Stomach (tissue), 9 donors: ENCODE measurements around the gene ARL5C. TPM values are rescaled to one million over a fixed set of nuclear protein-coding genes. Genes with fewer than 3 reads are reported as not detected.
A peak's percentile ranks its signal among the peaks of the same experiment; 100 is the strongest.

Experiments used
- DNase-seq, 2 donors: peaks; one replicate each; pipeline versions ENCODE4 v3.0.0 to v3.0.0-alpha.2; 2013 to 2019
- H3K27ac ChIP-seq, 5 donors: fragments of 200-600 bp in 4 of 5; sonication (generic) in 4 of 5; one replicate each; pipeline ENCODE4 v1.5.1; 2013 to 2019; ENCODE audit warnings: mild to moderate bottlenecking in 1 of 5, moderate library complexity in 1 of 5
- H3K27me3 ChIP-seq, 3 donors: fragments of 200-600 bp; sonication (generic); one replicate each; pipeline ENCODE4 v1.5.1; 2017 to 2019; ENCODE audit warnings: mixed run types in 1 of 3
- H3K36me3 ChIP-seq, 4 donors: fragments of 200-600 bp; sonication (generic); 1 replicate in 3 of 4; 2 replicates in 1 of 4; pipeline ENCODE4 v1.5.1; 2016 to 2019
- H3K4me1 ChIP-seq, 4 donors: fragments of 200-600 bp; sonication (generic); one replicate each; pipeline ENCODE4 v1.5.1; 2016 to 2019
- H3K4me3 ChIP-seq, 4 donors: fragments of 200-600 bp; sonication (generic) in 3 of 4; one replicate each; pipeline ENCODE4 v1.5.1; 2016 to 2019; ENCODE audit warnings: mild to moderate bottlenecking in 1 of 4
- H3K9me3 ChIP-seq, 4 donors: fragments of 200-600 bp; sonication (generic); one replicate each; pipeline ENCODE4 v1.5.1; 2016 to 2019
- EP300 ChIP-seq: sonication (generic); formaldehyde crosslinking; IDR thresholded peaks from one replicate; pipeline ENCODE4 v1.6.1; 2017; ENCODE audit warnings: antibody characterized with exemption
- POLR2A ChIP-seq, 4 donors: fragments of 450-650 bp; IDR thresholded peaks; one replicate each; pipeline ENCODE4 v1.6.1; 2016; ENCODE audit warnings: antibody characterized with exemption in 4 of 4, control low read depth in 2 of 4, mild to moderate bottlenecking in 1 of 4, moderate library complexity in 1 of 4
- POLR2AphosphoS5 ChIP-seq, 3 donors: sonication (generic); formaldehyde crosslinking; IDR thresholded peaks; one replicate each; pipeline ENCODE4 v1.6.1; 2016; ENCODE audit warnings: antibody characterized with exemption in 3 of 3
- WGBS, 5 donors: extraction: QIAGEN DNeasy Blood & Tissue Kit in 3 of 5; methylation state at CpG; one replicate each; pipeline versions ENCODE4 v1.1.5 to v1.1.7; 2013 to 2018; 5-methylcytosine and 5-hydroxymethylcytosine counted together
- intact Hi-C: fragments of 100-400 bp; cut with DNase I; formaldehyde crosslinking; loops from one replicate; pipeline ENCODE4 v1.15.1; 2023; ENCODE audit warnings: low total_unique reads
- polyA plus RNA-seq, 3 donors: library from polyadenylated mRNA; stranded (reverse); fragments of 200-250 nt; gene quantifications; one replicate each; pipeline ENCODE4 v1.2.3, GENCODE V29; 2013
- total RNA-seq, 5 donors: library from RNA; depleted of rRNA; stranded (reverse); fragments of >200 nt; gene quantifications; one replicate each; pipeline versions ENCODE4 v1.1.0 to v1.2.3, GENCODE V29; 2014 to 2016
- TF ChIP-seq, protein P1 (sequence below), 7 experiments: fragments of 450-650 bp in 4 of 7; fragments of 200-600 bp in 3 of 7; sonication (generic) in 3 of 7; IDR thresholded peaks; one replicate each; pipeline ENCODE4 v1.5.1; 2016 to 2019; ENCODE audit warnings: antibody characterized with exemption in 7 of 7, control low read depth in 2 of 7, mild to moderate bottlenecking in 1 of 7
- donor health status: healthy with polysubstance abuse.
- donor health status: Bipolar disorder and iron deficiency.
- donor health status: healthy.

Gene ARL5C
- total and polyA plus RNA-seq, 8 donors, result not detected

GRCh38 chr17:39187152-39187830 is 21.3 kb upstream of the ARL5C start:
- Histone ChIP-seq H3K9me3 (no peaks in the 10 kb centered on the region), H3K27ac (no peak overlapping the region), H3K4me3 (no peak overlapping the region), H3K4me1 (no peaks in the 10 kb centered on the region), H3K27me3 (no peaks in the 10 kb centered on the region), H3K36me3 (peaks cover 0 to 100% (median 99%) of the 10 kb centered on the region in 4 donors)
- peak in 1 of 2 donors; percentile 9 for DNase-seq
- 82 to 94% (median 88%) methylated on average over 9 of the region's 9 CpGs for WGBS, 5 donors
- TF ChIP-seq, protein P1, sequence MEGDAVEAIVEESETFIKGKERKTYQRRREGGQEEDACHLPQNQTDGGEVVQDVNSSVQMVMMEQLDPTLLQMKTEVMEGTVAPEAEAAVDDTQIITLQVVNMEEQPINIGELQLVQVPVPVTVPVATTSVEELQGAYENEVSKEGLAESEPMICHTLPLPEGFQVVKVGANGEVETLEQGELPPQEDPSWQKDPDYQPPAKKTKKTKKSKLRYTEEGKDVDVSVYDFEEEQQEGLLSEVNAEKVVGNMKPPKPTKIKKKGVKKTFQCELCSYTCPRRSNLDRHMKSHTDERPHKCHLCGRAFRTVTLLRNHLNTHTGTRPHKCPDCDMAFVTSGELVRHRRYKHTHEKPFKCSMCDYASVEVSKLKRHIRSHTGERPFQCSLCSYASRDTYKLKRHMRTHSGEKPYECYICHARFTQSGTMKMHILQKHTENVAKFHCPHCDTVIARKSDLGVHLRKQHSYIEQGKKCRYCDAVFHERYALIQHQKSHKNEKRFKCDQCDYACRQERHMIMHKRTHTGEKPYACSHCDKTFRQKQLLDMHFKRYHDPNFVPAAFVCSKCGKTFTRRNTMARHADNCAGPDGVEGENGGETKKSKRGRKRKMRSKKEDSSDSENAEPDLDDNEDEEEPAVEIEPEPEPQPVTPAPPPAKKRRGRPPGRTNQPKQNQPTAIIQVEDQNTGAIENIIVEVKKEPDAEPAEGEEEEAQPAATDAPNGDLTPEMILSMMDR (IDR thresholded peaks at IDR 0.05), result no peak
- intact Hi-C loops, result no loop called here

DNA sequence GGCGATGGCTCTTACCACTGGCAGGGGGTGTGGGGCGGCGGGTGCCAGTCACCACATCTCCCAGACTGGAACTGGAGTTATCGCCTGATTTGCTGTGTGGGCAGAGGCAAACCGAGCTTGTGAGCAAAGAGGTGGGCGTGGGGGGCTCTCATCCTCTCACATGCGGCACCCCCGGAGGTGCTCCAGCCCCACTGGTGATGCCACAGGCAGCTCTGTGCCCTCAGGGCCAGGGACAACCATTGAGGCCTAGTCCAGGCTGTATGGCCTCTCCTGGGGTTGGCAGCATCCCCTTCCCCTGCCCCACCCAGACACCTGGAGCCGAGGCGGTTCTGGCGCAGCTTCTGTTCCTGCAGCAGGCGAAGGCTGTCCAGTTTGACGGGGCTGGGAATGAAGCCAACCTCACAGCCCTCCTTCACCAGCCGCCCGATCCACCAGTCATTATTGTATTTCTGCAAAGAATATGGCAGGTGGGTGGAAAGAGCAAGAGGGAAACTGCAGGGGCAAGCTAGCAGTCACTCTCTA is 20.6 kb upstream of the ARL5C start:
- 85 to 91% (median 90%) methylated on average over 14 to 15 of the region's 15 CpGs for WGBS, 5 donors
- DNase-seq, result peak in 1 of 2 donors; percentile 7
- Histone ChIP-seq H3K27me3 (no peaks in the 10 kb centered on the region), H3K27ac (no peak overlapping the region), H3K9me3 (no peaks in the 10 kb centered on the region), H3K36me3 (peaks cover 0 to 100% (median 99%) of the 10 kb centered on the region in 4 donors), H3K4me3 (no peak overlapping the region), H3K4me1 (no peaks in the 10 kb centered on the region)
- TF ChIP-seq EP300 (no peak), POLR2A (IDR thresholded peaks at IDR 0.05) (no peak), POLR2AphosphoS5 (IDR thresholded peaks at IDR 0.05) (no peak)
- TF ChIP-seq, protein P1 (IDR thresholded peaks at IDR 0.05), result no peak
- intact Hi-C loops, result no loop called here

DNA sequence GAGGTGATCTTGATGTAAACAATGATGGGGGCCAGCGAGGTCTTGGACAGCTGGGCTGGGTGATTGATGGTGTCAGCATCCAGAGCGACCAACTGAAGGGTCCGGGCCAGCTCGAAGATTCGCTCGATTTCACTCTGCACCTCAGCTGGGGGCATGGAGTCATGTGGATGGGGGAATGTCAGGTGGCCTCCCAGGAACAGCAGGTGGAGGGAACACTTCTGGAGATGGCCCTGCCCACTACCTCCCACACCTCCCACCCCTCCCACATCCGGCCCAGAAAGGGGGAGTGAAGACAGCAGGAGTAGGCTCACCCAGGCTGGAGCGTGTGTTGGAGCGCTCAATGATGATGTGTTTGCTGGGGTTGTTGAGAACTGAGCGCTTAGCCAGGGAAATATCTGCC is 17.8 kb upstream of the ARL5C start:
- TF ChIP-seq EP300, result no peak
- TF ChIP-seq POLR2AphosphoS5 (IDR thresholded peaks at IDR 0.05), result no peak
- TF ChIP-seq, protein P1 (IDR thresholded peaks at IDR 0.05), result no peak
- TF ChIP-seq POLR2A (IDR thresholded peaks at IDR 0.05), result no peak
- H3K9me3 ChIP-seq, result no peaks in the 10 kb centered on the region
- no peak overlapping the region for H3K4me3 ChIP-seq
- 81 to 90% (median 85%) methylated on average over 7 to 10 of the region's 10 CpGs for WGBS, 5 donors
- no peak overlapping the region for H3K27ac ChIP-seq
- peaks cover 0 to 97% (median 87%) of the 10 kb centered on the region in 4 donors for H3K36me3 ChIP-seq
- H3K27me3 ChIP-seq, result no peaks in the 10 kb centered on the region
- intact Hi-C loops, result no loop called here
- no peaks in the 10 kb centered on the region for H3K4me1 ChIP-seq
- DNase-seq, result no peak

DNA sequence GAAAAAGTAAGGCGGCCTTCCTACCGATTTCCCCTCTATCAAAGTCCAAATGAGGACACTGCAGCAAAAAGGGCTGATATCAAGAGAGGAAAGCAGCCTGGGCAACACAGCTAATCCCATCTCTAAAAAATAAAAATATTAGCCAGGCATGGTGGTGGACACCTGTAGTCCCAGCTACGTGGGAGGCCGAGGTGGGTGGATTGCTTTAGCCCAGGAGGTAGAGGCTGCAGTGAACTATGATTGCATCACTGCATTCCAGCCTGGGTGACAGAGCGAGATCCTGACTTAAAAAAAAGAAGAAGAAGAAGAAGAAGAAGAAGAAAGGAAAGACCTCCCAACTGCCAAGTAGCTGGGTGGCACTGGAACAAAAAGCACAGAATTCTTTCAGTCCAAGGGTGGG is 17.1 kb upstream of the ARL5C start:
- H3K36me3 ChIP-seq, result peaks cover 0 to 95% (median 80%) of the 10 kb centered on the region in 4 donors
- H3K4me1 ChIP-seq, result no peaks in the 10 kb centered on the region
- no peaks in the 10 kb centered on the region for H3K9me3 ChIP-seq
- WGBS, 5 donors, result 87 to 97% (median 94%) methylated on average over 5 of the region's 5 CpGs
- no peak overlapping the region for H3K4me3 ChIP-seq
- no peaks in the 10 kb centered on the region for H3K27me3 ChIP-seq
- TF ChIP-seq POLR2AphosphoS5 (IDR thresholded peaks at IDR 0.05) (no peak), POLR2A (IDR thresholded peaks at IDR 0.05) (no peak), EP300 (no peak)
- TF ChIP-seq, protein P1 (IDR thresholded peaks at IDR 0.05), result no peak
- no peak for DNase-seq
- H3K27ac ChIP-seq, result no peak overlapping the region
- intact Hi-C loops, result no loop called here
